Urothelium cell line (cell line): ENCODE results near the gene TOX2.

Experiments
- DNase-seq: peaks from one replicate; pipeline ENCODE4 v3.0.0; 2011; ENCODE audit warnings: low spot score, mixed read lengths
- FAIRE-seq: peaks from 2 replicates; lab custom pipeline; 2011; peaks lifted over from hg19 to GRCh38; lab: Jason Lieb, UNC

Gene TOX2

GRCh38 chr20:44071526-44072111, 157.0 kb downstream of the TOX2 start:
- FAIRE-seq: no peak
- DNase-seq: no peak

GRCh38 chr20:44072384-44072783, 157.7 kb downstream of the TOX2 start:
- FAIRE-seq (no peak), DNase-seq (no peak)

- FAIRE-seq (no peak), DNase-seq (no peak)
Measured at GRCh38 chr20:44073011-44073674, 158.5 kb downstream of the TOX2 start.

GRCh38 chr20:44073675-44074071, 159.0 kb downstream of the TOX2 start:
- DNase-seq: no peak
- no peak for FAIRE-seq

- DNase-seq (no peak), FAIRE-seq (no peak)
Measured at GRCh38 chr20:44074252-44075151, 159.8 kb downstream of the TOX2 start.

- FAIRE-seq (peak; percentile 77), DNase-seq (no peak)
Measured at GRCh38 chr20:44075191-44075949, 160.7 kb downstream of the TOX2 start.

- DNase-seq (no peak), FAIRE-seq (no peak)
Measured at GRCh38 chr20:44075950-44076232, 161.2 kb downstream of the TOX2 start.

GRCh38 chr20:44079291-44079690, 164.6 kb downstream of the TOX2 start:
- DNase-seq (no peak), FAIRE-seq (no peak)

- FAIRE-seq (no peak), DNase-seq (no peak)
Measured at GRCh38 chr20:44080064-44080463, 165.4 kb downstream of the TOX2 start.

- FAIRE-seq (peak; percentile 52), DNase-seq (peak; percentile 91)
Measured at GRCh38 chr20:44080646-44081267, 166.1 kb downstream of the TOX2 start.

GRCh38 chr20:44081476-44081875, 166.8 kb downstream of the TOX2 start:
- DNase-seq (no peak), FAIRE-seq (no peak)

- DNase-seq (no peak), FAIRE-seq (no peak)
Measured at GRCh38 chr20:44081888-44082287, 167.2 kb downstream of the TOX2 start.

- FAIRE-seq (no peak), DNase-seq (peak; percentile 82)
Measured at GRCh38 chr20:44083220-44083933, 168.7 kb downstream of the TOX2 start.

- FAIRE-seq (peak; percentile 35), DNase-seq (no peak)
Measured at GRCh38 chr20:44084439-44084838, 169.8 kb downstream of the TOX2 start.

GRCh38 chr20:44084891-44085290, 170.2 kb downstream of the TOX2 start:
- DNase-seq (no peak), FAIRE-seq (no peak)

- no peak for FAIRE-seq
- no peak for DNase-seq
Measured at GRCh38 chr20:44085616-44086434, 171.2 kb downstream of the TOX2 start.

- FAIRE-seq (no peak), DNase-seq (no peak)
Measured at GRCh38 chr20:44087051-44087856, 172.6 kb downstream of the TOX2 start.

- FAIRE-seq (no peak), DNase-seq (no peak)
Measured at GRCh38 chr20:44087857-44088120, 173.1 kb downstream of the TOX2 start.
